Measurements from ENCODE around the gene ERRFI1.
"Not testable (repeated sequence)": the region's sequence is repeated elsewhere in the genome, so short reads cannot be mapped to it uniquely, and the experiment has no call there.

Gene ERRFI1, protein sequence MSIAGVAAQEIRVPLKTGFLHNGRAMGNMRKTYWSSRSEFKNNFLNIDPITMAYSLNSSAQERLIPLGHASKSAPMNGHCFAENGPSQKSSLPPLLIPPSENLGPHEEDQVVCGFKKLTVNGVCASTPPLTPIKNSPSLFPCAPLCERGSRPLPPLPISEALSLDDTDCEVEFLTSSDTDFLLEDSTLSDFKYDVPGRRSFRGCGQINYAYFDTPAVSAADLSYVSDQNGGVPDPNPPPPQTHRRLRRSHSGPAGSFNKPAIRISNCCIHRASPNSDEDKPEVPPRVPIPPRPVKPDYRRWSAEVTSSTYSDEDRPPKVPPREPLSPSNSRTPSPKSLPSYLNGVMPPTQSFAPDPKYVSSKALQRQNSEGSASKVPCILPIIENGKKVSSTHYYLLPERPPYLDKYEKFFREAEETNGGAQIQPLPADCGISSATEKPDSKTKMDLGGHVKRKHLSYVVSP
- 2.3 to 7.2 reads per million in 2 donors for total RNA-seq

DNA sequence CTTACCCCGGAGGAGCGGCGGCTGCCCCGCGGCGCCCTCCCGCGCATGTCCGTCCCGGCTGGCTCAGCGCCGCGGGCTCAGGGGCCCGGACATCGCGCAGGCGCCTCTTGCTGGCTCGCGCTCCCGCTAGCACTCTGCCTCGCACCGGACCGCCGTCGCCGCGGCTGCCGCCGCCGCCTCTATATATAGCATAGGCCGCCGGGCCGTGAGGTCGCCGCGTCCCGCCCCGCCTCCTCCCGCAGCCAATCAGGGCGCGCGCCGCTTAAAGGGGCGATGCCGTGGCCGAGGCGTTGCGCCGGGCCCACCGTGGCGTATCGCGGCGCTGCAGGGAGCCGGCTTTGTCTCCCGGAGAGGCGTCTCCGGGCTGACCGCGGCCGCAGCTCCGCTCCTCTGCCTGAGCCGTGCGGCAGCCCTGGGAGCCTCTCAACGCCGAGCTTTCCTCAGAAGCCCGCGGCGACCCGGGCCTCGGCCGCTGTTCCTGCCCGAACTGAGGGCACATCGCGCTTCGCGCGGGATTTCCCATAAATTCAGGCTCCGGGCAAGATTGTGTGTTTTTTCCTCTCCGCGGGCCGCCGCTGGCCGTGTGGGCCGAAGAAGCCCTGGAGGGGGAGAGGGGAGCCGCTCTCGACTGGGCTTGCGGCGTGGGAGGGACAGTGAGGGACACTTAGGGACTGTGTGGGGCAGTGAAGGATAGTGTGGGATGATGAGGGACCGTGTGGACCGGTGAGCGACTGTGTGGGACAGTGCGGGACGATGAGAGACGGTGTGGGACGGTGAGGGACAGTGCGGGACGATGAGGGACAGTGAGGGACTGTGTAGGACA, at the start of gene ERRFI1:
Gene ERRFI1 (minus strand): TSS at position 157 of the 823 bp plus-strand sequence. CDS start 10,690 bp downstream, outside the sequence.
- peak; percentile 84 for DNase-seq

DNA sequence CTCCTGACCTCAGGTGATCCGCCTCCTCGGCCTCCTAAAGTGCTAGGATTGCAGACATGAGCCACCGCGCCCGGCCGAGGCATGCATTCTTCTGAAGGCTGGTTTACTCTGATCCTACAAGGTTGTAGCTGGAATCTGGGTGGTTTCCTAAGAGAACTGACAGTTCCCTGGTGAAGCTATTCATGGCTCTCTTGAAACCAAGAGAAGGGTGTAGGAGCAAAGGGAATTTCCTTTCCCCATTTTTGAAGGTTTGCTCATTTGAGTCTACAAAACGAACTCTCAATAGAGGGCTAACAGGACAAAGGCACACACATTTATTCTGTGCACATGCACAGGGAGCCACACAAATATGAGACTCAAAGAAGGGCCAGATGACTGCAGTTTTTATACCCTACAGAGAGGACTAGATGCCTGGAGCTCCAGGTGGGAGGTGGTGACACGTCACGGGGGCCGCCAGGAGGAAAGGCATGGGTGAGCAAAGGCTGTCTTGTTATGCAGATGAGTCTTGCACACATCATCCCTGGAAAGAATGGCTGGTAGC, 49.5 kb upstream of the ERRFI1 start:
- no peak for DNase-seq

DNA sequence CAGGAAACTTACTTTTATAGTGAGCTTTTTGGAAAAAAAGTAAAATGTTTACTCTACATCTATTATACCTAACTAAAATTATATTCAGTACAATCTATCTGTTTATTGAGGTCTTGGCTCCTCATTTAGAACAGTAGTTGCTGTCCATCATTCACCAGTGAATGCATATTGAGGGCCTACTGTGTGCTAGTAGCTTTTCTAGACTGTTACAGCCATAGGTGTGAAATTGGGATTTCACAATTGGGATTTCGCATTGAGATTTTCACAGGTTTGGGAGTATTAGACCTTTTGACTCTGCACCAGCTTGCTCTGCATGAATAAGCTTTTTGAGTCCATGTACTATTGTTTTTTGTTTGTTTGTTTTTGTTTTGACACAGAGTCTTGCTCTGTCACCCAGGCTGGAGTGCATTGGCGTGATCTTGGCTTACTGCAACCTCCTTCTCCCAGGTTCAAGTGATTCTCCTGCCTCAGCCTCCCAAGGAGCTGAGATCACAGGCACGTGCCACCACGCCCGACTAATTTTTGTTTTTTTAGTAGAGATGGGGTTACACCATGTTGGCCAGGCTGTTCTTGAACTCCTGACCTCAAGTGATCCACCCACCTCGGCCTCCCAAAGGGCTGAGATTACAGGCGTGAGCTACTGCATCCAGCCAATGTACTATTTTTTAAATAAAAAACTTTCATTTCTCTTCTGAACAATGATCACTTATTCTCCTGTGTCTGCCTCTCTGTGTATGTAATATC, 47.2 kb upstream of the ERRFI1 start:
- no peak for DNase-seq

DNA sequence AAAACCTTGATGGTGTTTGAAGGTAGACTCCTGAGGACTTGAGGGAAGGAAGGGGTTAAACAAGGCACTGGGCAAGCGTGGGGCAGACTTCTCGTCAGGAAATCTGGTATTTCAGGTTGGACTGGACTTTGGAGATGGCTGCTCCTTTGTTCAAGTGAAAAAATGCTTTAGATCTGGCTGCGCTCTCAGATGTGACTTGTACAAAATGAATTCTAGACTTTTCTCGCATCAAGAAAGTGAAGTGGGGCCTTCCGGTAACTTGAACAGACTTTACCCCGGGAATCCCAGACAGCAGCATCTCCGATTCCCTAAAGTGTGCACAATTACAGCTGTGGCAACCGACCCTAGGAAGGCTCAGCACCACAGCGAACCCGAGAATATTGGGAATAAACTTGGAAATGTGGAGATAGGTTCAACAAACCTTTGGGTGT, 44.3 kb upstream of the ERRFI1 start:
- no peak for DNase-seq

DNA sequence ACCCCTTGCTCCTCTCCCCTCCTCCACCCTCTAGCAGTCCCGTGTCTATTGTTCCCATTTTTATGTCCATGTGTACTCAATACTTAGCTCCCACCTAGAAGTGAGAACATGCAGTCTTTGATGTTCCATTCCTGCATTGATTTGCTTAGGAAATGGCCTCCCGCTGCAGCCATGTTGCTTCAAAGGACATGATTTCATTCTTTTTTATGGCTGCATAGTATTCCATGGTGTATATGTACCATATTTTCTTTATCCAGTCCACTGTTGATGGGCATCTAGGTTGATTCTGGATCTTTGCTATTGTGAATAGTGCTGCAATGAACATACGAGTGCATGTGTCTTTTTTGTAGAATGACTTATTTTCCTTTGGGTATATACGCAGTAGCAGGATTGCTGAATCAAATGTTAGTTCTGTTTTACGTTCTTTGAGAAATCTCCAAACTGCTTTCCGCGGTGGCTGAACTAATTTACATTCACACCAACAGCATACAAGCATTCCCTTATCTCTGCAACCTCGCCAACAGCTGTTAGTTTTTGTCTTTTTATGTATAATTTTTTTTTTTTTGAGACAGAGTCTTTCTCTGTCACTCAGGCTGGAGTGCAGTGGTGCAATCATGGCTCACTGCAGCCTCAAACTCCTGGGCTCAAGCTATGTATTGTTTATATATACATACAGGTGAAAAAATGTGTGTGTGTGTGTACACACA, 43.7 kb upstream of the ERRFI1 start:
- DNase-seq, result not testable (repeated sequence)

DNA sequence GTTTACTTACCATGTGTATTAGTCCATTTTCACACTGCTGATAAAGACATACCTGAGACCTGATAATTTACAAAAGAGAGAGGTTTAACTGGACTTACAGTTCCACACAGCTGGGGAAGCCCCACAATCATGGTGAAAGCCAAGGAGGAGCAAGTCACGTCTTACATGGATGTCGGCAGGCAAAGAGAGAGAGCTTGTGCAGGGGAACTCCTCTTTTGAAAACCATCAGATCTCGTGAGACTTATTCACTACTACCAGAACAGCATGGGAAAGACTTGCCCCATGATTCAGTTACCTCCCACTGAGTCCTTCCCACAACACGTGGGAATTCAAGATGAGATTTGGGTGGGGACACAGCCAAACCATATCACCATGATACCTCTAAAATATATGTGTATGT, 39.3 kb upstream of the ERRFI1 start:
- no peak for DNase-seq

DNA sequence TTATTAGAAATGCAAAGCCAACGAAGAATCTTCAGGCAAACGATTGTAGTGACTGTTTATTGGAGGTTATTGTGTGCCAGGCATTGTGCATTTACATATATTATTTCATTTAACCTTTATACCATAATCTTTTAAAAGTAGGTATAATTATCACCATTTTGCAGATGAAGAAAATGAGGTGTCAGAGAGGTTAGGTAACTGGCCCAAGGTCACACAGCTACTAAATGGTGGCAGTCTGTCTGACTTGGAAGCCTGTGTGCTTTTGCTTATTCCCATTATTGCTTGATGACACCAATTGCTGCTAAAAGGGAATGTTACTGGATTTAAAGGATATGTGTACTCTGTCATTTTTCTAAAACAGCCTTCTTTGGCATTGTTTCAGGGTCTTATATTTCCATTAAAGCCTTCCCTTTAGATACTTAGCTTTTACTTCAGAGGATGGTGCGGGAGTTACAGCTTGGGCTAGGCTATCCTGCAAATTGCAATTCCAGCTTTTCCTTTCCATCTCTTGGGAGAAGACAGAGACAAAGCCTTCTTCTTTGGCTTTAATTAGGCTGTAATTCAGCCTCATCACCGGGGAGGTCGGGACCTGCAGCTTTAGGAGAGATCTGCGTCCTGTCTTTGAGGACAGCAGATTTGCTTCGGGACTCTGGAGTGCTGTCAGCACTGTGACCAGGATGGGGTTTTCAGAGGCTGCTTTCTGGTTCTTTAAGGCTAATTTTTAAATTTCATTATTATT, 37.4 kb upstream of the ERRFI1 start:
- no peak for DNase-seq

DNA sequence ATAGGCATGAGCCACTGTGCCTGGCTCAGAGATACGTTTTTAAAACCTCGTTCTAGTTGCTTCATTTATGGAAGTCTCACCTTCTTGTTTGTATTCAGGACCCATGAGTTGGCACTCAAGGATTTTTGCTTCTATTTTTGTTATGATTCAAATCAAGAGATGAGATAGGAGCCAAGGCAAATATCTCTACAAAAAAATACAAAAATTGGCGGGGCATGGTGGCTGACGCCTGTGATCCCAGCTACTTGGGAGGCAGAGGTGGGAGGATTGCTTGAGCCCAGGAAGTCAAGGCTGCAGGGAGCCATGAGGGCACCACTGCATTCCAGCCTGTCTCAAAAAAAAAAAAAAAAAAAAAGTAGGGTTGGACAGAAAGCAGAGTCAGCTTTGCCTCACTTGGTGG, 36.8 kb upstream of the ERRFI1 start:
- DNase-seq, result no peak

DNA sequence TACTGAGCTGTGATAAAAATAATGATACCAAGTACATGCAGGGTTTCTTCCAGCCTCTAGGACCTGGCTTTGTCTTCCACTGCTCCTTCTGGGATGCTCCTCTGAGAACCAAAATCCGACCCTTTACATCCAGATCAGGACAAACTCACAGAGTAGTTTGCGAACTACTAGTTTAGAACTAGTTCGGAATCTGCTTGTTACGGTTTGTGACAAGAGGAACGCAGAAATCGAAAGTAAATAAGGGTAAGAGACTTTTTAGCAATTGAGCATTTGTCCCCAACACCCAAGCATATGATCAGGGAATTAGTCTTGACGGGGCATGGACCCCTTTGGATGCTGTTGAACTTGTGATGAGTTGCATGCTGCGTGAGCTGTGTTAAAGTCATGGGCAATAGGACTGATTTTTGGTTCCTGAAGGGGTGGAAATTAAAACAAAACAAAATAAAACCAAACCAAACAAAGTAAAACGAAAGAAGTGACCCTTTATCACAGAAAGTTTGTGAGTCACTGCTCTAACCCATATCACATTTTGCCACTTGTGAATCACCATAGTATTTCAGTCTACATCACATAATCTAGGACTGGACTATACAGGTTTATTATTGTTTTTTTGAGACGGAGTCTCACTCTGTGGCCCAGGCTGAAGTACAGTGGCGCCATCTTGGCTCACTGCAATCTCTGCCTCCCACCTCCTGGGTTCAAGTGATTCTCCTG, 35.7 kb upstream of the ERRFI1 start:
- DNase-seq, result no peak

DNA sequence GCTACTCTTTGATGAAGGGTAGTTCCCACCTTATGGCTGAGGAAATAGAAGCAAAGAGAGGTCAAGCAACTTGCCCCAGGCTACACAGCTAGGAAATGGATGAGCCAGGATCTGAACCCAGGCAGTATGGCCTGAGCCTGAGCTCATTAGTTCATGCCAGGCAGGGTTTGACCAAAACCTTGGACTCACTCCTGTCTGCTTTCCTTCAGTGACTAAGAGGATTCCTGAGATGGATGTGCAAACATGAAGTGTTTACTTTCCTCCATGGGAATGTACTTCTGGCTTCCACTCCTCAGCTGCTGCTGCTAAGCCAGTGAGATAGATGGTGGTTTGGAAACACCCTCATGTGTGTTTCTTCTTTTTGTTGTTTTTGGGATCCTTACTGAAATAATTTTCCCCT, 35.1 kb upstream of the ERRFI1 start:
- DNase-seq, result no peak

DNA sequence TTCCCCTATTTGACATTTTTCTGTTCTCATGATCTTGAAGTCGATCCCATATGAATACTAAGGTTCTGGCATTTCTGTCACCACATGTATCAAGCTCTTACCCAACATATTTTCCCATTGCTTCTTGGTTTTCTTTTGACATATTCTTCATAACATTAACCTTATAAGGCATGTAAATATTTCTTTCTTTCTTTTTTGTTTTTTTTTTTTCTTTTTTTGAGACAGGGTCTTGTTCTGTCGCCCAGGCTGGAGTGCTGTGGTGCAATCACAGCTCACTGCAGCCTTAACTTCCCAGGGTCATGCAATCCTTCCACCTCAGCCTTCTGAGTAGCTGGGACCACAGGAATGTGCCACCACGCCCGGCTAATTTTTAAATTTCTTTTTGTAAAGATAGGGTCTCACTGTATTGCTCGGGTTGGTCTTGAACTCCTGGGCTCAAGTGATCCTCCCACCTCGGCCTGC, 33.1 kb upstream of the ERRFI1 start:
- no peak for DNase-seq

DNA sequence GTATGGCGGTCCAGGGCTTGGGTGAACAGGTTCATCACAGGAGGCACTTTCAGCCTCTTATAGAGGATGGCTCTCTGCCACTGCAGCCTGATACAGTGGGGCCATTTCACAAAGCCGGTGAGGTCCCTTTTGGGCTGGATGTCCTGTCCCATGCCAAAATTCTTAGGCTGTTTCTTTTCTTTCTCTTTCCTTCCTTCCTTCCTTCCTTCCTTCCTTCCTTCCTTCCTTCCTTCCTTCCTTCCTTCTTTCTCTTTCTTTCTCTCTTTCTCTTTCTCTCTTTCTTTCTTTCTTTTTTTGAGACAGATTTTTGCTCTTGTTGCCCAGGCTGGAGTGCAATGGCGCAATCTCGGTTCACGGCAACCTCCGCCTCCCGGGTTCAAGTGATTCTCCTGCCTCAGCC, 31.7 kb upstream of the ERRFI1 start:
- not testable (repeated sequence) for DNase-seq

DNA sequence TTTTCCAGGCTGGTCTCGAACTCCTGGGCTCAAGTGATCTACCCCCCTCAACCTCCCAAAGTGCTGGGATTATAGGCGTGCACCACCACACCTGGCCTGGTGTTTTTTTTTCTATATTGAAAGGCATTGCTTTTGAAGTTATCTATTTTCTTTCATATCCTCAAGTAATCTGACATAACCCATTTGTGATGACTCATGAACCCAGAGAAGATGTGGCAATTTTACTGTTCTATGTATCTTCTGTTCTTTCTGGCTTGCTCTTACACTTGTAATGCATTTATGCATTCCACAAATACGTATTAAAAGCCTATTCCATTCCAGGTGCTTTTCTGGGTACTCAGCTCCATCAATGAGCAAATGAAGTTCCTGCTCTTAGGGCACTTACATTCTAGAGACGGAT, 29.9 kb upstream of the ERRFI1 start:
- no peak for DNase-seq

DNA sequence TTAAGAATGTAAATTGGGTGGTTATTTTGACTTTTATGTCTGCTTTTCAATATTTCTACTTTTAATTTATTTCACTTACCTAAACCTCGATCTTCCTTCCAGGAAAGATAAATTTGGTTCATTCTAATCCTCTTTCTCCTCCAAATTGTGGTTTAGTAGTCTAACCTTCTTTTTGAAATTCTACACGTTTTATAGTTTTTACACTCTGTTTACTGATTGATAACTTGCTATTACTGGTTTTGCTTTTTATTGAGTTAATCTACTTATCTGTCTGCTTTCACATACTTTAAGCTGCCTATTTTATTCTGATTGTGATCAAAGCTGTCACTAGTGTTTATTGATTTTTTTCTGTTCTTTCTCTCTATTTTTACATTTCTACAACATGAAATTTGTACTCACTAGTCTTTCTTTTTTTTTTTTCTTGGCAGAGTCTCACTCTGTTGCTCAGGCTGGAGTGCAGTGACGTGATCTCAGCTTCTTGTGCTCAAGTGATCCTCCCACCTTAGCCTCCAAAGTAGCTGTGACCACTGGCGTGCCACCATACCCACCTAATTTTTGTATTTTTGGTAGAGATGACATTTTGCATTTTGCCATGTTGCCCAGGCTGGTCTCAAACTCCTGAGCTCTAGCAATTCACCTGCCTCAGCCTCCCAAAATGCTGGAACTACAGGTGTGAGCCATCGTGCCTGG, 27.9 kb upstream of the ERRFI1 start:
- DNase-seq, result no peak

DNA sequence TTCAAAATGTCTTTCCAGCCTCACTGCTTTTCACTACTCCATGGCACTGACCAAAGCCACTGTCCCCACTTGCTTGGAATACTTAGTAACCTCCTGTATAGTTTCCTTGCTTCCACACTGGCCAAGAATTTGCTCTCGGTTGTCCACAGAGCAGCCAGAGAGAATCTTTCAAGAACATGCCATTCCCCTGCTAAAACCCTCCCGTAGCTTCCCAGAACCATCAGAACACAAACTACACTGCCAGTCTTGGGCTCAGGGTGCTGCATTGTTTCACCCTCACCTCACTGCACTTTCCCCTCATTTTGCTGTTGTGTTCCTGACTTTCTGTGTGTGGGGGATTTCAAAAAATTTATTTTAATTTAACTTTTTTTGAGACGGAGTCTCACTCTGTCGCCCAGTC, 25.5 kb upstream of the ERRFI1 start:
- no peak for DNase-seq

DNA sequence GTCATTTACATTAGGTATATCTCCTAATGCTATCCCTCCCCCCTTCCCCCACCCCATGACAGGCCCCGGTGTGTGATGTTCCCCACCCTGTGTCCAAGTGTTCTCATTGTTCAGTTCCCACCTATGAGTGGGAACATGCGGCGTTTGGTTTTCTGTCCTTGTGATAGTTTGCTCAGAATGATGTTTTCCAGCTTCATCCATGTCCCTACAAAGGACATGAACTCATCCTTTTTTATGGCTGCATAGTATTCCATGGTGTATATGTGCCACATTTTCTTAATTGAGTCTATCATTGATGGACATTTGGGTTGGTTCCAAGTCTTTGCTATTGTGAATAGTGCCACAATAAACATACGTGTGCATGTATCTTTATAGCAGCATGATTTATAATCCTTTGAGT, 23.1 kb upstream of the ERRFI1 start:
- not testable (repeated sequence) for DNase-seq

DNA sequence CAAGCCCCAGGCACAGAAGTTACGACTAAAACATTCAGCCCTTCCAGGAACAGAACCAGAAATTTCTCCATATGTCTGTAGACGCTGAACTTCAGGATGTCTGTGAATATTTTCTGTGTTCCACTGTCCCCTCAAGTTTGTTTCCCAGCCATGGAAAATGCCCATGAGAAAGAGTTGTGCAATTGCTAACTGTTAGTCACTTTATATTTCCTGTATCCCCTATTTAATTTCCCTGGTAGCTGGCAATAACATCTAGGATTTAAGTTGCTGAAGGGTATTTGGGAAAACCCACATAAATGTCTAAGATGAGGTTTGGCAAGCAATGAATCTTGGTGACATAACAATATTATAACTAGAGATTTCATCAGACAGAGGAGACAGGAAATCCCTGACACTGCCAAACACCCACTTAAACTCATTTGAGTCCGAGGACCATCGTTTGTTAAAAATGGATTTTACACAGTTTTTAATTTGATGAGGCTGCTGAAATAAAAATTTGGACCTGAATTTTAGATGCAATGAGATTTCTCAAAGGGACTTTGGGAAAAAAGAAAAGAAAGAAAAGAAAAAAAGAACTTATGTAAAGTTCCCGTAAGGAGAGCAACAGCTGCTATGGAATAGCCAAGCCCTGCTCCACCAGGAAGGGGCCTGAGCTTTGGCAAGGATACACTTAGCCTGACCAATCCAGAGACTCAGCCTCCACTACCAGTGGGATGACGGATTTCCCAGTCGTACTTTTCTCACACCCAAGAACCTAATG, 21.8 kb upstream of the ERRFI1 start:
- DNase-seq, result no peak

DNA sequence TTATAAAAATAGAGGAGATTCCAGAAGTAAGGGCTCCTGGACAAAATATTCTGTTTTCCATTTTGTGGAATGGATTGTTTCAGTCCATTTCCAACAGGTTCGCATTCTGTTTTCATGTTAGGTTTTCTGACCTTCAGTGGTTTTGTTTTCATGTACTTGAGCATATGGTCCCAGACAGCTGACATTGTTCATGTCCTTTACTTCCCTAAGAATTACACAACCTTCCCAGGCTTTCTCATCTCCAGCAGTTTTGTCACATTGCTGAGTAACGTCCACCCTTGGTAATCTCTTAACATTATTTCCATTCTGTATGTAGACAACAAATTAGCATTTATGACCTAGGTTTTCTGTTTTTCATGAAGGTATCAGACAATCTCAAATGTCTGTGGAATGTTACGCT, 21.0 kb upstream of the ERRFI1 start:
- DNase-seq, result no peak

DNA sequence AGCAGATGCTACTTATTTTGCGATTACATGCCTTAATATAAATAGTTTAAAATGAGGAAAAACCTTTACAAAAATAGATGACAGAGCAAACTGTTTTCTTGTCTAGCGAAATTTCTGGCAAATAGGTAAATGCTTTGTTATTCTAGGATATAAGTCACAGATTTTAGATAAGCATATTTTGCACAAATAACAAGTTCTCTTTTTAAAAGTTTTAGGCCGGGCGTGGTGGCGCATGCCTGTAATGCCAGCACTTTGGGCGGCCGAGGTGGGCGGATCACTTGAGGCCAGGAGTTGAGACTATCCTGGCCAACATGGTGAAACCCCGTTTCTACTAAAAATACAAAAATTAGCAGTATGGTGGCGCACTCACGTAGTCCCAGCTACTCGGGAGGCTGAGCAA, 20.3 kb upstream of the ERRFI1 start:
- no peak for DNase-seq
